ENCODE results near the gene HEATR5A. TPM values are rescaled to one million over a fixed set of nuclear protein-coding genes. Genes with fewer than 3 reads are reported as not detected.

The HEATR5A gene
- total and polyA plus RNA-seq, 2 of the 13 experiments (the other 11 are each of a cell fraction or from before 2014, with no cell fraction given): 36.4 to 105 TPM

- TF ChIP-seq, protein P1, sequence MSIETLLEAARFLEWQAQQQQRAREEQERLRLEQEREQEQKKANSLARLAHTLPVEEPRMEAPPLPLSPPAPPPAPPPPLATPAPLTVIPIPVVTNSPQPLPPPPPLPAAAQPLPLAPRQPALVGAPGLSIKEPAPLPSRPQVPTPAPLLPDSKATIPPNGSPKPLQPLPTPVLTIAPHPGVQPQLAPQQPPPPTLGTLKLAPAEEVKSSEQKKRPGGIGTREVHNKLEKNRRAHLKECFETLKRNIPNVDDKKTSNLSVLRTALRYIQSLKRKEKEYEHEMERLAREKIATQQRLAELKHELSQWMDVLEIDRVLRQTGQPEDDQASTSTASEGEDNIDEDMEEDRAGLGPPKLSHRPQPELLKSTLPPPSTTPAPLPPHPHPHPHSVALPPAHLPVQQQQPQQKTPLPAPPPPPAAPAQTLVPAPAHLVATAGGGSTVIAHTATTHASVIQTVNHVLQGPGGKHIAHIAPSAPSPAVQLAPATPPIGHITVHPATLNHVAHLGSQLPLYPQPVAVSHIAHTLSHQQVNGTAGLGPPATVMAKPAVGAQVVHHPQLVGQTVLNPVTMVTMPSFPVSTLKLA (IDR thresholded peaks at IDR 0.05): no peak
- TF ChIP-seq IKZF4 (CRISPR knock-in tag; IDR thresholded peaks at IDR 0.05; ENCODE audit: borderline replicate concordance, low read depth, not compliant biosample characterization): no peak
- no peak for TF ChIP-seq ZNF224 (CRISPR knock-in tag; IDR thresholded peaks at IDR 0.05)
- TF ChIP-seq SP140L (CRISPR knock-in tag; IDR thresholded peaks at IDR 0.05; ENCODE audit: borderline replicate concordance): 0 out of 2 replicates have a peak, but pooled peaks have one; percentile 34
- TF ChIP-seq ZNF552 (CRISPR knock-in tag; IDR thresholded peaks at IDR 0.05; ENCODE audit: borderline replicate concordance): no peak
- no peak for TF ChIP-seq MAZ (IDR thresholded peaks at IDR 0.05; ENCODE audit: borderline replicate concordance, low read depth, low read length)
- no peak for TF ChIP-seq MAZ (CRISPR knock-in tag; IDR thresholded peaks at IDR 0.05; ENCODE audit: low read depth)
- TF ChIP-seq ZNF225 (CRISPR knock-in tag; IDR thresholded peaks at IDR 0.05): no peak; the same call in 1 of the 2 replicates
- no peak for TF ChIP-seq ZNF264 (CRISPR knock-in tag; IDR thresholded peaks at IDR 0.05)
- TF ChIP-seq WIZ (CRISPR knock-in tag; IDR thresholded peaks at IDR 0.05): no peak
- no peak for TF ChIP-seq IRF9 (CRISPR knock-in tag; IDR thresholded peaks at IDR 0.05; ENCODE audit: borderline replicate concordance)
- TF ChIP-seq IRF2 (CRISPR knock-in tag; IDR thresholded peaks at IDR 0.05): no peak
- TF ChIP-seq ZNF768 (CRISPR knock-in tag; IDR thresholded peaks at IDR 0.05): no peak
- TF ChIP-seq ZNF577 (CRISPR knock-in tag; IDR thresholded peaks at IDR 0.05; ENCODE audit: borderline replicate concordance, low read depth): no peak
- TF ChIP-seq FOXK2 (IDR thresholded peaks at IDR 0.05): no peak
- TF ChIP-seq TGIF2 (CRISPR knock-in tag; IDR thresholded peaks at IDR 0.05): no peak
- no peak for TF ChIP-seq ZNF431 (CRISPR knock-in tag; IDR thresholded peaks at IDR 0.05; ENCODE audit: borderline replicate concordance, low read depth)
- TF ChIP-seq MATR3 (CRISPR knock-in tag; IDR thresholded peaks at IDR 0.05): no peak
- TF ChIP-seq TBP (CRISPR knock-in tag; IDR thresholded peaks at IDR 0.05): no peak
- TF ChIP-seq NR2F2 (IDR thresholded peaks at IDR 0.05; ENCODE audit: borderline replicate concordance, low read depth): no peak
- TF ChIP-seq ZNF563 (CRISPR knock-in tag; IDR thresholded peaks at IDR 0.05): no peak
- peak; percentile 44; the same call in 1 of the 2 replicates for TF ChIP-seq ZNF337 (CRISPR knock-in tag; IDR thresholded peaks at IDR 0.05; ENCODE audit: borderline replicate concordance, low read depth)
- TF ChIP-seq CREB1 (IDR thresholded peaks at IDR 0.05): no peak
- no peak for TF ChIP-seq CREB1 (CRISPR knock-in tag; IDR thresholded peaks at IDR 0.05)
- no peak for TF ChIP-seq ZNF572 (CRISPR knock-in tag; IDR thresholded peaks at IDR 0.05)
- peak; percentile 13; the same call in 1 of the 2 replicates for TF ChIP-seq LBX2 (CRISPR knock-in tag; IDR thresholded peaks at IDR 0.05; ENCODE audit: borderline replicate concordance)
- TF ChIP-seq ZNF362 (CRISPR knock-in tag; IDR thresholded peaks at IDR 0.05; ENCODE audit: borderline replicate concordance): no peak
Measured at GRCh38 chr14:31256534-31257243, 163.7 kb downstream of the HEATR5A start (continued).
